Smooth muscle cell (in vitro differentiated cells): Measurements from ENCODE around the gene CFAP100. TPM values are rescaled to one million over a fixed set of nuclear protein-coding genes. Genes with fewer than 3 reads are reported as not detected.

ENCODE experiments used
- DNase-seq: peaks from one replicate; lab custom pipeline; 2025; ENCODE audit not compliant: unreplicated experiment; lab: John Stamatoyannopoulos, UW
- H2AFZ ChIP-seq: fragments of 200-600 bp; sonication (generic); 2 replicates; pipeline ENCODE4 v1.6.0; 2016; ENCODE audit warnings: antibody characterized with exemption, low read depth, mild to moderate bottlenecking
- H3F3A ChIP-seq: fragments of 200-600 bp; sonication (generic); 2 replicates; pipeline ENCODE4 v1.6.0; 2017; ENCODE audit warnings: antibody characterized with exemption, low read depth
- H3K27ac ChIP-seq: fragments of 200-600 bp; sonication (generic); 2 replicates; pipeline ENCODE4 v1.5.1; 2016; ENCODE audit warnings: low read depth, mild to moderate bottlenecking
- H3K27me3 ChIP-seq: fragments of 200-600 bp; sonication (generic); 2 replicates; pipeline ENCODE4 v1.6.1; 2016; ENCODE audit warnings: low read depth, mild to moderate bottlenecking
- H3K36me3 ChIP-seq: fragments of 200-600 bp; sonication (generic); 2 replicates; pipeline ENCODE4 v1.5.1; 2016; ENCODE audit warnings: low read depth
- H3K4me1 ChIP-seq: fragments of 200-600 bp; sonication (generic); 2 replicates; pipeline ENCODE4 v1.5.1; 2016; ENCODE audit warnings: low read depth
- H3K4me2 ChIP-seq: fragments of 200-600 bp; sonication (generic); 2 replicates; pipeline ENCODE4 v1.6.0; 2016; ENCODE audit warnings: mild to moderate bottlenecking
- H3K4me3 ChIP-seq: fragments of 200-600 bp; sonication (generic); 2 replicates; pipeline ENCODE4 v1.5.1; 2016; ENCODE audit warnings: mild to moderate bottlenecking
- H3K79me2 ChIP-seq: fragments of 200-600 bp; sonication (generic); 2 replicates; pipeline ENCODE4 v1.6.0; 2016; ENCODE audit warnings: low read depth, mild to moderate bottlenecking
- H3K9ac ChIP-seq: fragments of 200-600 bp; sonication (generic); 2 replicates; pipeline ENCODE4 v1.6.0; 2016; ENCODE audit warnings: low read depth
- H3K9me3 ChIP-seq: fragments of 200-600 bp; sonication (generic); replicated peaks from 2 replicates; pipeline ENCODE4 v1.5.1; 2016; ENCODE audit warnings: low read depth
- H4K20me1 ChIP-seq: fragments of 200-600 bp; sonication (generic); 2 replicates; pipeline ENCODE4 v1.6.0; 2016; ENCODE audit warnings: low read depth
- WGBS: methylation state at CpG from one replicate; pipeline ENCODE4 v1.1.7; 2016; ENCODE audit warnings: low lambda C conversion rate; 5-methylcytosine and 5-hydroxymethylcytosine counted together
- polyA plus RNA-seq: library from polyadenylated mRNA; unstranded; fragments of >200 nt; fragmentation: Nextera tagmentation; extraction: Ambion mirVana; gene quantifications from 2 replicates; pipeline ENCODE4 v1.2.1, GENCODE V29; 2016
- total RNA-seq: library from RNA; depleted of rRNA; stranded (reverse); fragments of >200 nt; gene quantifications from 2 replicates; pipeline ENCODE4 v1.2.3, GENCODE V29; 2014
- TF ChIP-seq, protein P1 (sequence below): fragments of 200-600 bp; sonication (generic); IDR thresholded peaks from 2 replicates; pipeline ENCODE4 v1.5.1; 2017; ENCODE audit warnings: borderline replicate concordance, mild to moderate bottlenecking, antibody characterized with exemption; ENCODE audit not compliant: insufficient read depth, poor library complexity, severe bottlenecking

CFAP100 gene
- total and polyA plus RNA-seq, 2 experiments from 2014 or later: not detected

DNA sequence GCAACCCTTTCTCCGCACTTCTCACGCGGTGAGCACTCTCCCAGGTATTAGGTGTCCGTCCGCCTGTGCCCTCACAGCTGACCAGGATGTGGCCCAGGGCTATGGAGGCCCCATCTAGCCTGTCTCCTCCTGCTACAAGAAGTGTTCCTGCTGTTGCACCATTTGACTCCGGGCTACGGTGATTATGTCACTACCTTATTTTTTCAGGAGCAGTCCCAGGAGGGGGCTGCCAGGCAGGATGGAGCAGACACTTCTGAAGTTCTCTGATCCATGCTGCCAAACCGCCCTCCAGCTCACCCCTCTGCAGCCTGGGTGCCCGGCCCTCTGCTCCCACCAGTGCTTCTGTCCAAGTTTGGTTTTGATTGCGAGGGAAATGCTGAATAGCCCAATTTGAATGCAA, 44.0 kb downstream of the CFAP100 start:
- no peaks in the 10 kb centered on the region for H3K36me3 ChIP-seq
- TF ChIP-seq, protein P1, sequence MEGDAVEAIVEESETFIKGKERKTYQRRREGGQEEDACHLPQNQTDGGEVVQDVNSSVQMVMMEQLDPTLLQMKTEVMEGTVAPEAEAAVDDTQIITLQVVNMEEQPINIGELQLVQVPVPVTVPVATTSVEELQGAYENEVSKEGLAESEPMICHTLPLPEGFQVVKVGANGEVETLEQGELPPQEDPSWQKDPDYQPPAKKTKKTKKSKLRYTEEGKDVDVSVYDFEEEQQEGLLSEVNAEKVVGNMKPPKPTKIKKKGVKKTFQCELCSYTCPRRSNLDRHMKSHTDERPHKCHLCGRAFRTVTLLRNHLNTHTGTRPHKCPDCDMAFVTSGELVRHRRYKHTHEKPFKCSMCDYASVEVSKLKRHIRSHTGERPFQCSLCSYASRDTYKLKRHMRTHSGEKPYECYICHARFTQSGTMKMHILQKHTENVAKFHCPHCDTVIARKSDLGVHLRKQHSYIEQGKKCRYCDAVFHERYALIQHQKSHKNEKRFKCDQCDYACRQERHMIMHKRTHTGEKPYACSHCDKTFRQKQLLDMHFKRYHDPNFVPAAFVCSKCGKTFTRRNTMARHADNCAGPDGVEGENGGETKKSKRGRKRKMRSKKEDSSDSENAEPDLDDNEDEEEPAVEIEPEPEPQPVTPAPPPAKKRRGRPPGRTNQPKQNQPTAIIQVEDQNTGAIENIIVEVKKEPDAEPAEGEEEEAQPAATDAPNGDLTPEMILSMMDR: no peak
- no peak for DNase-seq
- H3K9me3 ChIP-seq: no peaks in the 10 kb centered on the region
- no peak overlapping the region for H2AFZ ChIP-seq
- H3K27me3 ChIP-seq: no peaks in the 10 kb centered on the region
- H3K4me2 ChIP-seq: no peak overlapping the region
- H3K79me2 ChIP-seq: no peaks in the 10 kb centered on the region
- H3K9ac ChIP-seq: no peak overlapping the region
- no peak overlapping the region for H3K4me3 ChIP-seq
- no peaks in the 10 kb centered on the region for H4K20me1 ChIP-seq
- no peak overlapping the region for H3K27ac ChIP-seq
- H3F3A ChIP-seq: no peaks in the 10 kb centered on the region
- 87% methylated on average over 10 of the region's 10 CpGs for WGBS
- peaks cover 3% of the 10 kb centered on the region for H3K4me1 ChIP-seq

DNA sequence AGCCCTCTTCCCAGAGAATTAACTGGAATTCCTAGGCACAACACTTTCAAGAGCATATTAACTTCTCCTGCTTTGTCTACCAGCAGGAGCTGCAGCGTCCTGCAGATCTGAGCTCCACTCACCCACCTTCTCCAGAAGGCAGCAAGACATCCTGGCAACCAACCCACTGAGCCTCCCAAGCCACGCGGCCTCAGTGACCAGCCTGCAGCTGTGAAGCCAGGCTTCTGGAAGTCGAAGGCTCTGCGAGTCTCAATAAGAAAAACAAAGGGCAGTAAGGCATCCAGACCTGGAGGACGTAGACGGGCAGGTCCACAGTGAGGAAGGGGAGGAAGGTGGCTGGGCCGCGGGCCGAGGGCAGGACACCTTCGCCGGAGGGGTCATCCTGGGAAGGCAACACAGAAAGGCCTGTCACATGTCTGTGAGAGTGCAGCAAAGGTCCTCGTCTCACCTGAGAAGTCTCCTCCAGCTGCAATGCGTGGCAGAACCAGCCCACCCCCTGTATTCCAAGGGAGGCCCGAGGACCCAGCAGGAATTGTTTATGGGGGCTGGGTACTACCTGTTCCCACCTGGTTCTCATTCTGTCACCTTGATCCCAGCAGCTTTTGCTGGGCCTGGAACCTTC, 44.7 kb downstream of the CFAP100 start:
- Histone ChIP-seq H3K9me3 (no peaks in the 10 kb centered on the region), H3K9ac (no peak overlapping the region), H4K20me1 (no peaks in the 10 kb centered on the region), H3K36me3 (no peaks in the 10 kb centered on the region), H3K4me1 (peaks cover 3% of the 10 kb centered on the region), H3K79me2 (no peaks in the 10 kb centered on the region), H2AFZ (no peak overlapping the region), H3F3A (no peaks in the 10 kb centered on the region), H3K4me2 (no peak overlapping the region), H3K27ac (no peak overlapping the region), H3K27me3 (no peaks in the 10 kb centered on the region), H3K4me3 (no peak overlapping the region)
- 96% methylated on average over 15 of the region's 15 CpGs for WGBS
- TF ChIP-seq, protein P1: no peak
- no peak for DNase-seq

DNA sequence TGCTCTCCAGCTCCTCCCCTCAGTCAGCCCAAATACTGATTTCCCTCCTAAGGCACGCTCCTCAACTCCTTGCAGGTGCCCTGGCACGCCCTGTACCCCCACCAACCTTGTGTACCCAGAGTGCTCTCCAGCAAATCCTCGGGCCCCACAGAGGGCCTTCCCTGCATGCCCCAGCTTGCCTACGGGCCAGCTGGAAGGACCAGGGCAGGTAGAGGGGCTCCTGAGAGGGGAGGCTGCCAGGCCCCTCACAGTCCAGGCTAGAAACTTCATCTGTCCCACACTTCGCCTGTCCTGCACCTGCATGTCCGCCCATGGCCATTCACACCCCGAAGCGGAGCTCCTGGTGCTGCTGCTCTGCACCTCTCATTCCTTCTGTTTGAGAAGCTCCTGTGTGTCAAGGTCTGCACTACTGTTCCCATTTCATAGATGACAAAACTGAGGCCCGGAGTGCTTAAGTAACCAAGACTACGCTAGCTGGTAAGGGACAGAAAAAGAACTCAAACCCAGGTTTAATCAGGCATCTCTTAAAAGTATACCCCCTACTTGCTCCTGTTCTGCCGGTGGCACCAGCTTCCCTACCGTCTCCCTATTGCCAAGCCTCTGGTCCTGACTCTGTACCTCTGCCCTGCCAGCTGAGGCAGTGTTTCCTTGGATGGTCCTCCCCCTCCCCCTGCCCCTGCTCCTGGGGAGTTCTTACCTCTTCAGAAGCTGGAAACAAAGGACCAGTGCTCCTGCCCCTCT, 45.4 kb downstream of the CFAP100 start:
- Histone ChIP-seq H3K27me3 (no peaks in the 10 kb centered on the region), H3K4me1 (peaks cover 3% of the 10 kb centered on the region), H3K9me3 (no peaks in the 10 kb centered on the region), H3K27ac (no peak overlapping the region), H3K79me2 (no peaks in the 10 kb centered on the region), H4K20me1 (no peaks in the 10 kb centered on the region), H3K36me3 (no peaks in the 10 kb centered on the region), H3K4me3 (no peak overlapping the region), H3K4me2 (no peak overlapping the region), H3F3A (no peaks in the 10 kb centered on the region), H2AFZ (no peak overlapping the region), H3K9ac (no peak overlapping the region)
- 91% methylated on average over 12 of the region's 12 CpGs for WGBS
- TF ChIP-seq, protein P1: no peak
- DNase-seq: no peak

DNA sequence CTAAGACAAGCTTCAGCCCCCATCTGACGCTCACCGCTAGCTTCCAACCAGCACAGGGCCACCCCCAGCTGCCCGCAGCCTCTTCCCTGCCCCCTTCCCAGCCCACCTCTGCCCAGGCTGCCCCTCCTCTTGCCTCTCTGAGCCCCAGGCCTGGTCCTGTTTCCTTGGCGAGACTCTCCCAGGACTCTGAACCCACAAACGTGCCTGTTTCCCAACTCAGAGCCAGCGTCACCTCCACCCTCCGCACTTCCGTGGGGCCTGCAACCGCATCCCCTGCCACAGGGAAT, 45.9 kb downstream of the CFAP100 start:
- no peaks in the 10 kb centered on the region for H4K20me1 ChIP-seq
- no peak overlapping the region for H3K9ac ChIP-seq
- H3K4me2 ChIP-seq: no peak overlapping the region
- H3F3A ChIP-seq: no peaks in the 10 kb centered on the region
- 93% methylated on average over 8 of the region's 9 CpGs for WGBS
- H3K36me3 ChIP-seq: no peaks in the 10 kb centered on the region
- peaks cover 3% of the 10 kb centered on the region for H3K4me1 ChIP-seq
- no peaks in the 10 kb centered on the region for H3K27me3 ChIP-seq
- H2AFZ ChIP-seq: no peak overlapping the region
- H3K79me2 ChIP-seq: no peaks in the 10 kb centered on the region
- TF ChIP-seq, protein P1: no peak
- H3K9me3 ChIP-seq: no peaks in the 10 kb centered on the region
- no peak overlapping the region for H3K4me3 ChIP-seq
- DNase-seq: no peak
- no peak overlapping the region for H3K27ac ChIP-seq
